HG02642 (cell line): ENCODE results near the gene SELENOM.
"Not testable (repeated sequence)": the region's sequence is repeated elsewhere in the genome, so short reads cannot be mapped to it uniquely, and the experiment has no call there.

Experiments used
- ATAC-seq: cut with Tn5 transposase; IDR thresholded peaks from one replicate; pipeline ENCODE4 v1.9.1; 2021; ENCODE audit warnings: mild to moderate bottlenecking; ENCODE audit not compliant: unreplicated experiment, poor library complexity

Gene SELENOM

GRCh38 chr22:31107894-31108218 lies 488 bp upstream of the SELENOM start:
- peak; percentile 13 for ATAC-seq

GRCh38 chr22:31106731-31107177 lies 614 bp downstream of the SELENOM start:
- ATAC-seq: no peak

GRCh38 chr22:31106001-31106571 lies 1.3 kb downstream of the SELENOM start:
- ATAC-seq: no peak

GRCh38 chr22:31105282-31105929 lies 2.0 kb downstream of the SELENOM start:
- ATAC-seq: no peak

- ATAC-seq: no peak
These were observed 2.5 kb downstream of the SELENOM start for GRCh38 chr22:31104869-31105268.

- ATAC-seq: no peak
These were observed 3.3 kb downstream of the SELENOM start for GRCh38 chr22:31103899-31104694.

- ATAC-seq: no peak
These were observed 4.3 kb downstream of the SELENOM start for GRCh38 chr22:31103111-31103510.

GRCh38 chr22:31102441-31103081 lies 4.8 kb downstream of the SELENOM start:
- ATAC-seq: no peak

- no peak for ATAC-seq
These were observed 6.4 kb downstream of the SELENOM start for GRCh38 chr22:31100762-31101525.

- ATAC-seq: no peak
These were observed 7.3 kb downstream of the SELENOM start for GRCh38 chr22:31099841-31100761.

GRCh38 chr22:31099386-31099785 lies 8.0 kb downstream of the SELENOM start:
- ATAC-seq: no peak

- ATAC-seq: no peak
These were observed 8.7 kb downstream of the SELENOM start for GRCh38 chr22:31098632-31099110.

- ATAC-seq: no peak
These were observed 9.3 kb downstream of the SELENOM start for GRCh38 chr22:31097941-31098631.

GRCh38 chr22:31097539-31097938 lies 9.8 kb downstream of the SELENOM start:
- ATAC-seq: not testable (repeated sequence)

GRCh38 chr22:31096657-31097279 lies 10.6 kb downstream of the SELENOM start:
- no peak for ATAC-seq

GRCh38 chr22:31095637-31096249 lies 11.6 kb downstream of the SELENOM start:
- no peak for ATAC-seq

GRCh38 chr22:31094741-31095140 lies 12.6 kb downstream of the SELENOM start:
- ATAC-seq: no peak
